Activated CD8-positive, alpha-beta T cell treated with anti-CD3 and anti-CD28 coated beads for 36 hours (primary cell): Measurements from ENCODE around the gene SRSF10. TPM values are rescaled to one million over a fixed set of nuclear protein-coding genes. Genes with fewer than 3 reads are reported as not detected.
"Not testable (repeated sequence)": the region's sequence is repeated elsewhere in the genome, so short reads cannot be mapped to it uniquely, and the experiment has no call there.

ENCODE experiments used
- ATAC-seq: fragments of 200-7000 bp; cut with Tn5 transposase; one replicate; pipeline ENCODE4 v1.10.0; 2021; ENCODE audit warnings: mild to moderate bottlenecking, moderate library complexity
- CTCF ChIA-PET: fragments of 350-600 bp; sonication (Branson Sonifier 250); formaldehyde crosslinking; loops from one replicate; lab custom pipeline; 2021; ENCODE audit warnings: antibody characterized with exemption; lab: Charles Lee
- POLR2A ChIA-PET: fragments of 350-600 bp; sonication (Branson Sonifier 250); formaldehyde crosslinking; loops from one replicate; lab custom pipeline; 2021; ENCODE audit warnings: antibody characterized with exemption; lab: Charles Lee
- DNase-seq: peaks from one replicate; pipeline ENCODE4 v3.0.0-alpha.2; 2020
- H3K27ac Mint-ChIP-seq: one replicate; pipeline ENCODE4 v1.8.0; 2021; ENCODE audit warnings: mild to moderate bottlenecking, mixed read lengths
- H3K27me3 Mint-ChIP-seq: one replicate; pipeline ENCODE4 v1.8.0; 2021; ENCODE audit warnings: mixed read lengths
- H3K36me3 Mint-ChIP-seq: one replicate; pipeline ENCODE4 v1.8.0; 2021; ENCODE audit warnings: low read depth, mixed read lengths
- H3K4me1 Mint-ChIP-seq: one replicate; pipeline ENCODE4 v1.8.0; 2021; ENCODE audit warnings: low read depth, mixed read lengths
- H3K4me3 Mint-ChIP-seq: one replicate; pipeline ENCODE4 v1.8.0; 2021; ENCODE audit warnings: mild to moderate bottlenecking, moderate library complexity, mixed read lengths
- H3K9me3 Mint-ChIP-seq: one replicate; pipeline ENCODE4 v1.8.0; 2021; ENCODE audit warnings: mixed read lengths
- CTCF ChIP-seq: fragments of 200-600 bp; IDR thresholded peaks from one replicate; pipeline ENCODE4 v1.8.0; 2022; ENCODE audit warnings: antibody characterized with exemption, mild to moderate bottlenecking
- intact Hi-C: fragments of 100-400 bp; cut with micrococcal nuclease; formaldehyde crosslinking; loops from one replicate; pipeline ENCODE4 v1.10.0; 2022
- total RNA-seq, 2 experiments: library from RNA; stranded (reverse); gene quantifications; one replicate each; pipeline ENCODE4 v1.2.3, GENCODE V29; 2021

SRSF10 gene
- total RNA-seq, 2 experiments from 2014 or later = 203 to 206 TPM

GRCh38 chr1:23996700-23997229 lies 16.6 kb upstream of the SRSF10 start:
- H3K4me1 Mint-ChIP-seq = peaks cover 16% of the 10 kb centered on the region

GRCh38 chr1:23995431-23995837 lies 15.3 kb upstream of the SRSF10 start:
- H3K27me3 Mint-ChIP-seq = no peaks in the 10 kb centered on the region
- ChIA-PET POLR2A (interaction anchor here (1.2 kb wide), 1 partner anchor 15 kb away, joined by 3 read pairs; no protein-coding TSS in a partner anchor), CTCF (interaction anchor here (0.6 kb wide), 1 partner anchor 124 kb away, joined by 4 read pairs; no protein-coding TSS in a partner anchor)
- no peak overlapping the region for H3K27ac Mint-ChIP-seq
- no peak for TF ChIP-seq CTCF
- H3K4me1 Mint-ChIP-seq = peaks cover 16% of the 10 kb centered on the region
- H3K36me3 Mint-ChIP-seq = no peaks in the 10 kb centered on the region
- no peaks in the 10 kb centered on the region for H3K9me3 Mint-ChIP-seq
- intact Hi-C loops = no loop called here
- DNase-seq = no peak
- no peak overlapping the region for H3K4me3 Mint-ChIP-seq
- peak; percentile 37 for ATAC-seq

More at GRCh38 chr1:23996700-23997229, 16.6 kb upstream of the SRSF10 start:
- H3K36me3 Mint-ChIP-seq = no peaks in the 10 kb centered on the region
- no peak for TF ChIP-seq CTCF
- DNase-seq = no peak
- H3K4me3 Mint-ChIP-seq = no peak overlapping the region
- intact Hi-C loops = no loop called here
- POLR2A ChIA-PET = no interaction called here
- H3K27me3 Mint-ChIP-seq = no peaks in the 10 kb centered on the region
- CTCF ChIA-PET = no interaction called here
- ATAC-seq = no peak
- H3K9me3 Mint-ChIP-seq = no peaks in the 10 kb centered on the region
- no peak overlapping the region for H3K27ac Mint-ChIP-seq

- H3K36me3 Mint-ChIP-seq, CTCF ChIA-PET, DNase-seq, ATAC-seq, intact Hi-C loops, POLR2A ChIA-PET, H3K4me1 Mint-ChIP-seq, H3K27me3 Mint-ChIP-seq, H3K4me3 Mint-ChIP-seq, H3K9me3 Mint-ChIP-seq, H3K27ac Mint-ChIP-seq: not testable (repeated sequence)
These were observed 11.9 kb upstream of the SRSF10 start for GRCh38 chr1:23992011-23992410.

- ChIA-PET CTCF (interaction anchor here (0.6 to 1.0 kb wide), 3 partner anchors 39 to 178 kb away, joined by 3 read pairs; no protein-coding TSS in a partner anchor), POLR2A (interaction anchor here (0.7 kb wide), 1 partner anchor 8 kb away, joined by 3 read pairs; no protein-coding TSS in a partner anchor)
- H3K27me3 Mint-ChIP-seq = no peaks in the 10 kb centered on the region
- H3K27ac Mint-ChIP-seq = no peak overlapping the region
- DNase-seq = no peak
- peak; percentile 17 for ATAC-seq
- H3K4me3 Mint-ChIP-seq = no peak overlapping the region
- H3K9me3 Mint-ChIP-seq = no peaks in the 10 kb centered on the region
- no peaks in the 10 kb centered on the region for H3K36me3 Mint-ChIP-seq
- TF ChIP-seq CTCF = no peak
- intact Hi-C loops = no loop called here
- peaks cover 5% of the 10 kb centered on the region for H3K4me1 Mint-ChIP-seq
These were observed 9.1 kb upstream of the SRSF10 start for GRCh38 chr1:23989263-23989662.

- H3K9me3 Mint-ChIP-seq, H3K27me3 Mint-ChIP-seq, H3K4me1 Mint-ChIP-seq, intact Hi-C loops, H3K36me3 Mint-ChIP-seq, H3K27ac Mint-ChIP-seq, ATAC-seq, DNase-seq, H3K4me3 Mint-ChIP-seq, CTCF ChIA-PET: not testable (repeated sequence)
- POLR2A ChIA-PET = interaction anchor here (0.9 kb wide), 1 partner anchor 26 kb away, joined by 3 read pairs; no protein-coding TSS in a partner anchor
These were observed 6.9 kb upstream of the SRSF10 start for GRCh38 chr1:23987038-23987437.

GRCh38 chr1:23984417-23985186 lies 4.5 kb upstream of the SRSF10 start:
- no peak for TF ChIP-seq CTCF
- Mint-ChIP-seq H3K9me3 (no peaks in the 10 kb centered on the region), H3K4me1 (peaks cover 14% of the 10 kb centered on the region), H3K4me3 (no peak overlapping the region), H3K27ac (no peak overlapping the region), H3K27me3 (no peaks in the 10 kb centered on the region), H3K36me3 (peaks cover 5% of the 10 kb centered on the region)
- ChIA-PET CTCF (no interaction called here), POLR2A (interaction anchor here (0.6 kb wide), 1 partner anchor 23 kb away, joined by 3 read pairs; no protein-coding TSS in a partner anchor)
- DNase-seq (no peak), ATAC-seq (no peak)
- intact Hi-C loops = no loop called here
